SJSA1 (cell line): ENCODE results near the gene SUSD1. TPM values are rescaled to one million over a fixed set of nuclear protein-coding genes. Genes with fewer than 3 reads are reported as not detected.
A peak's percentile ranks its signal among the peaks of the same experiment; 100 is the strongest.
"Not testable (repeated sequence)": the region's sequence is repeated elsewhere in the genome, so short reads cannot be mapped to it uniquely, and the experiment has no call there.

Experiments
- DNase-seq, 2 experiments: peaks; one replicate each; pipeline ENCODE4 v3.0.0-alpha.2; 2015 to 2020; ENCODE audit warnings: low spot score in 2 of 2, low read depth in 1 of 2
- H3K27ac ChIP-seq: fragments of 250-450 bp; sonication (Bioruptor Pico); 2 replicates; pipeline ENCODE4 v1.5.1; 2020; ENCODE audit warnings: mild to moderate bottlenecking, moderate library complexity
- H3K27me3 ChIP-seq: fragments of 250-450 bp; sonication (Bioruptor Pico); replicated peaks from 2 replicates; pipeline ENCODE4 v1.5.1; 2020; ENCODE audit warnings: mild to moderate bottlenecking, moderate library complexity
- H3K36me3 ChIP-seq: fragments of 250-450 bp; sonication (Bioruptor Pico); 2 replicates; pipeline ENCODE4 v1.5.1; 2020; ENCODE audit warnings: mild to moderate bottlenecking
- H3K4me1 ChIP-seq: fragments of 250-450 bp; sonication (Bioruptor Pico); replicated peaks from 2 replicates; pipeline ENCODE4 v1.6.1; 2021; ENCODE audit warnings: mild to moderate bottlenecking
- H3K4me3 ChIP-seq: fragments of 250-450 bp; sonication (Bioruptor Pico); 2 replicates; pipeline ENCODE4 v1.5.1; 2020; ENCODE audit warnings: mild to moderate bottlenecking
- H3K9me3 ChIP-seq: fragments of 250-450 bp; sonication (Bioruptor Pico); replicated peaks from 2 replicates; pipeline ENCODE4 v1.5.1; 2020; ENCODE audit warnings: mild to moderate bottlenecking
- total RNA-seq: library from RNA; depleted of rRNA; stranded (reverse); fragments of >200 nt; shearing (Covaris generic); gene quantifications from 2 replicates; pipeline ENCODE4 v1.2.3, GENCODE V29; 2014

The SUSD1 gene
- total RNA-seq, 1 experiment from 2014 or later = 32.8 TPM

GRCh38 chr9:112074250-112075008 lies 100.7 kb downstream of the SUSD1 start:
- Histone ChIP-seq H3K9me3 (no peaks in the 10 kb centered on the region), H3K4me1 (peaks cover 39% of the 10 kb centered on the region), H3K27ac (peak overlapping the region; percentile 98), H3K27me3 (no peaks in the 10 kb centered on the region), H3K36me3 (0 out of 2 replicates have a peak, but pooled peaks cover 4% of the 10 kb centered on the region), H3K4me3 (no peak overlapping the region)
- DNase-seq = peak; percentile 87 to 95

DNA sequence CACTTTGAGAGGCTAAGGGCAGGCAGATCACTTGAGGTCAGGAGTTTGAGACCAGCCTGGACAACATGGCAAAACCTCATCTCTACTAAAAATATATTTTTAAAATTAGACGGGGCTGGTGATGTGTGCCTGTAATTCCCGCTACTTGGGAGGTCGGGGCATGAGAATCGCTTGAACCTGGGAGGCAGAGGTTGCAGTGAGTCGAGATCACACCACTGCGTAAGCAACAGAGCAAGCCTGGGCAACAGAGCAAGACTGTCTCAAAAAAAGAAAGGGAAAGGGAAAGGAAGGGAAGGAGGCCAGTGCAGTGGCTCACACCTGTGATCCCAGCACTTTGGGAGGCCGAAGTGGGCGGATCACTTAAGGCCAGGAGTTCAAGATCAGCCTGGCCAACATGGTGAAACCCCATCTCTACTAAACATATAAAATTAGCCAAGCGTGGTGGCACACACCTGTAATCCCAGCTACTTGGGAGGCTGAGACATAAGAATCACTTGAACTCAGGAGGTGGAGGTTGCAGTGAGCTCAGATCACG lies 101.4 kb downstream of the SUSD1 start:
- DNase-seq = peak; percentile 78 to 84
- H3K9me3 ChIP-seq, H3K27me3 ChIP-seq, H3K4me3 ChIP-seq, H3K36me3 ChIP-seq: not testable (repeated sequence)
- peak overlapping the region; percentile 98 for H3K27ac ChIP-seq
- peaks cover 39% of the 10 kb centered on the region for H3K4me1 ChIP-seq

DNA sequence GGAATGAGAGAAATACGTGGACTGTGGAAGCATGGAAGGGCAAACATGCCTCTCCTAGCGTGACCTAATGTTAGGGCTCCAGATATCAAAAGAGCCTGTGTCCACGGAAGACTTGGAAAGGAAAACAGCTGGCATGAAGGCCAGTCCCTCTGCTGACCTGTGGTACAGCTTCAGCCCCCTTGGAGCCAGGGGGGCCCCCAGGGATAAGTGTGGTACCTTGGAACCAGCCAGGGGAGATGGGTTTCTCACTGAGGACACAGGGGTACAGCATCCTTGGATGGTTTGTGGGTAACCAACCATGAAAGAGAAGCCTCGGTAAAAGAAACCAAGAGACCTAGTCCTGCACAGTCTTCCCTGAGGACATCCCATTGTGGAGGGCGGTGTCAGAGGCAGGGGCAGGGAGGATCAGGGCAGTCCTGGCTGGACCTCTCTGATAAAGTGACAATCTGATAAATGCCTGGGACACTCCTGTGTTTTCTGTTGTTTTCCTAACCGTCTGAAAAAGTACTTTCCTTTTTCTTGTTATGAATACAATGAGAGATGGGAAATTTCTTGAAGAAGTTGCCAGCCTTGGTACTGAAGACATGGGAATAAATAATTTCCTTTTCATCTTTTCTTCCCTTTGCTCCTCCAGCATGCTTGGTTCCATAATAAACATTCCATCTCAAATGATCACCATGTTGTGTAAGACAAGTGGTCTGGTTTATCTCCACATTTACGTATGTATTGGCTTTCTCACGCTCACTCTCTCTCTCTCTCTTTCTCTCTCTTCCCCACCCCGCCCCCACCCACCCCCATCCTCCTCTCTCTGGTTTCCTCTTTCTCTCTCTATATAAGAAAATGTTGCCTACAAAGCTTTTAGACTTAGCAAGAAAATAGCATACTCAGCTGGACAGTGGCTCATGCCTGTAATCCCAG lies 102.1 kb downstream of the SUSD1 start:
- Histone ChIP-seq H3K9me3 (no peaks in the 10 kb centered on the region), H3K4me3 (no peak overlapping the region)

GRCh38 chr9:112069318-112070169 lies 105.6 kb downstream of the SUSD1 start:
- Histone ChIP-seq H3K27me3 (no peaks in the 10 kb centered on the region), H3K9me3 (no peaks in the 10 kb centered on the region), H3K4me1 (peaks cover 55% of the 10 kb centered on the region), H3K36me3 (peaks cover 7% of the 10 kb centered on the region; the same call in 1 of the 2 replicates), H3K4me3 (no peak overlapping the region), H3K27ac (no peak overlapping the region)
- no peak for DNase-seq

More for the DNA sequence above, 102.1 kb downstream of the SUSD1 start:
- peak in 1 of 2 experiments; percentile 72 for DNase-seq
- Histone ChIP-seq H3K4me1 (peaks cover 39% of the 10 kb centered on the region), H3K27me3 (no peaks in the 10 kb centered on the region), H3K27ac (peak overlapping the region; percentile 98), H3K36me3 (peaks cover 4% of the 10 kb centered on the region; the same call in 1 of the 2 replicates)

- Histone ChIP-seq H3K27ac (peak overlapping the region; percentile 76), H3K4me3 (no peak overlapping the region), H3K36me3 (peaks cover 14% of the 10 kb centered on the region), H3K4me1 (peaks cover 37% of the 10 kb centered on the region), H3K27me3 (no peaks in the 10 kb centered on the region), H3K9me3 (no peaks in the 10 kb centered on the region)
- peak; percentile 79 to 88 for DNase-seq
Measured at GRCh38 chr9:112065806-112066606, 109.1 kb downstream of the SUSD1 start.

GRCh38 chr9:112064871-112065270 lies 110.2 kb downstream of the SUSD1 start:
- H3K36me3 ChIP-seq = peaks cover 15% of the 10 kb centered on the region
- H3K4me1 ChIP-seq = peaks cover 49% of the 10 kb centered on the region
- no peak for DNase-seq
- H3K27ac ChIP-seq = peak overlapping the region; percentile 76
- H3K9me3 ChIP-seq = no peaks in the 10 kb centered on the region
- H3K27me3 ChIP-seq = no peaks in the 10 kb centered on the region
- no peak overlapping the region for H3K4me3 ChIP-seq

- peaks cover 62% of the 10 kb centered on the region for H3K4me1 ChIP-seq
- no peak overlapping the region for H3K27ac ChIP-seq
- DNase-seq = no peak
- no peaks in the 10 kb centered on the region for H3K27me3 ChIP-seq
- no peaks in the 10 kb centered on the region for H3K9me3 ChIP-seq
- H3K4me3 ChIP-seq = no peak overlapping the region
- H3K36me3 ChIP-seq = peaks cover 18% of the 10 kb centered on the region
Measured at GRCh38 chr9:112063586-112063985, 111.5 kb downstream of the SUSD1 start.

DNA sequence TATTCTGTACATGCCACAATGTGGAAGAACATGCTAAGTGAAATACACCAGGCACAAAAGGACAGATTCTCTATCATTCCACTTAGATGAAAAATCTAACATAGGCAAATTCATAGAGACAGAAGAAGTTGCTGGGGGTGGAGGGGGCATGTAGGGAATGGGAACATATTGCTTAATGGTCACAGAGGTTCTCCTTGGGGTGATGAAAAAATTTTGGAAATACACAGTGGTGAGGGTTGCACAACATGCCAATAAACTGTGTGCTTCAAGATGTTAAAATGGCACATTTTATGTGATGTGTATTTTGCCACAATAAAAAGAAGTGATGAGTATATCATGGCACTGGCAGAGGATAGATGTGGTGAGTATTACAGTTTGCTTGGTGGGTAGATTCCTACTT lies 111.9 kb downstream of the SUSD1 start:
- peaks cover 62% of the 10 kb centered on the region for H3K4me1 ChIP-seq
- H3K36me3 ChIP-seq = peaks cover 23% of the 10 kb centered on the region
- no peaks in the 10 kb centered on the region for H3K27me3 ChIP-seq
- H3K9me3 ChIP-seq = no peaks in the 10 kb centered on the region
- no peak overlapping the region for H3K4me3 ChIP-seq
- H3K27ac ChIP-seq = no peak overlapping the region
- no peak for DNase-seq

DNA sequence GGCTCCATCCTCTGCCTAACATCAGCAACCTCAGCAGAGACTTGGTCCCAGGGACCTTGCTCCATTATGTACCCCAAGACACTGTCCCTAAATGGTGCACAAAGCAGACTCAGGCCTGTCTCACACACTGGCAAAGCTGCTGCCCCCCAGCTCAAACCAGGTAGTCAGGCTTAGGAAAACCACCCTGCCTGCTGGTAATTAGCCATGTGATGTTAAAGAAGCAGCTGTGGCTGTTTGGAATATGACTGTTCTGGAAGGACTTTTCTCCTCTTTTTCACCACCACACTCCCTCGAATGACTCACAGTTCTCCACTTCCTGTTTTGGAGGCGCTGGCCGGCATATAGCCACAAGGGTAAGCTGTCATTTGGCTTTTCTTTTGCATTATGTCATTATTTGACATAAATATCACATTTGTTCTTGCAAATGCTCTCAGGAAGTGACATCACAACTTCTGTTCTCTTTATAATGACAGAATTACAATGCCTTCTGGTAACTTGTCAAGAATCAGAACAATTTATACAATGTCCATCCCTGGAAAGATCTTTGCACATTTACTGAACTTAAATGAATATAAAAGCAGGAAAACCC lies 113.9 kb downstream of the SUSD1 start:
- Histone ChIP-seq H3K4me1 (peaks cover 54% of the 10 kb centered on the region), H3K27me3 (no peaks in the 10 kb centered on the region), H3K9me3 (no peaks in the 10 kb centered on the region), H3K4me3 (no peak overlapping the region), H3K36me3 (peaks cover 27% of the 10 kb centered on the region), H3K27ac (peak overlapping the region; percentile 87)
- DNase-seq = peak; percentile 86 to 91

GRCh38 chr9:112059966-112060320 lies 115.2 kb downstream of the SUSD1 start:
- no peaks in the 10 kb centered on the region for H3K27me3 ChIP-seq
- DNase-seq = no peak
- no peaks in the 10 kb centered on the region for H3K9me3 ChIP-seq
- peak overlapping the region; percentile 87 for H3K27ac ChIP-seq
- no peak overlapping the region for H3K4me3 ChIP-seq
- peaks cover 31% of the 10 kb centered on the region for H3K36me3 ChIP-seq
- peaks cover 41% of the 10 kb centered on the region for H3K4me1 ChIP-seq

DNA sequence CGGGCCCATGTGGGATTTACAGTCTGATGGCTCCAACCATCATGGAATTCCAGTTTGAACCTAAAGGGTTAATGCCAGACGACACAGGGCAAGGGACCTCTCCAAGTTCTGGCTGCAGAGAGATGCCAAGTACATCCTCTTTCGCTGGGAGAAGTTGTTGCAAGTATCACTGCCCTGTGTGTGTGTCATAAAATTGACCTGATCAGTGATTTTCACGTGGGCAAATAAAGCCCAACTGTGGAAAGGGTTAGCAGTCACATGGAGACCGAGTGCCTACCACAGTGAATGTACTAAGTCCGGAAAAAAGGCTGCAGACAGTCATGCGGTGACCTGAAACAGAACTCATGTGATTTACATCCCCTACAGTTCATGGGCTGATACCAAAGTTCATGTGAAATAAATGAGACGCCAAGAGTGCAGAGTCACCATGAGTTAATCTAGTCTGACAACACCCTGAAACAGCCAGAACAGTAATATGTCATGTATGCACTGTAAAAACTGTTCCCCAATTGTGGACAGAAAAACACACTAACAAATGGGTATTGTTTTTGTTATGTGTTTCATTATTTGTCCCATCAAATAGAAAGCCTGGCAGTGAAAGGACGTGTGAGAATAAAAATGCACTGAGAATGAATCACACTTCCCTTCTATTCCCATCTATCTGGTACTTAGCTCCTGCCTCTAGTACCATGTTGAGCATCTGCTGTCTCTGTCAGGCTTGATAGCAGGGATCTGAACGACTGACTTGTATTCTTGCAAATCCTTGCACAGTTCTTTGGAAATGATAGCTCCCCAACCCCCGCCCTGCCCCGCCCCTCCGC lies 115.7 kb downstream of the SUSD1 start:
- H3K36me3 ChIP-seq = peaks cover 31% of the 10 kb centered on the region
- peak; percentile 50 to 83 for DNase-seq
- peak overlapping the region; percentile 87 for H3K27ac ChIP-seq
- peaks cover 40% of the 10 kb centered on the region for H3K4me1 ChIP-seq
- H3K9me3 ChIP-seq = no peaks in the 10 kb centered on the region
- H3K4me3 ChIP-seq = no peak overlapping the region
- H3K27me3 ChIP-seq = no peaks in the 10 kb centered on the region

DNA sequence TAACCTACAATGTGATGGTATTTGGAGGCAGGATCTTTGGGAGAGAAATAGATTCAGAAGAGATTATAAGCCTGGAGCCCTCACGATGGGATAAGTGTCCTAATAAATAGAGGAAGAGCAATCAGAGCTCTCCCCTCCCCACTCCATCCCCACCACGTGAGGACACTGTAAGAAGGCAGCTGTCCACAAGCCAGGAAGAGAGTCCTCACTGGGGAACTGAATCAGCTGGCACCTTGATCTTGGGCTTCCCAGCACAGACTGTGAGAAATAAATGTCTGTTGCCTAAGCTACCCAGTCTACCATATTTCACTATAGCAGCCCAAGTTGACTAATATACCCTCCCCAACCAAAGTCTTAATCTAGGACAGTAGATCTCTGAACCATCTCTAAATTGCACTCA lies 118.1 kb downstream of the SUSD1 start:
- Histone ChIP-seq H3K36me3 (peaks cover 30% of the 10 kb centered on the region), H3K27me3 (no peaks in the 10 kb centered on the region), H3K9me3 (no peaks in the 10 kb centered on the region), H3K27ac (no peak overlapping the region), H3K4me3 (no peak overlapping the region), H3K4me1 (peaks cover 39% of the 10 kb centered on the region)
- no peak for DNase-seq
